Fibroblast of lung (primary cell): Measurements from ENCODE around the gene SYTL3. TPM values are rescaled to one million over a fixed set of nuclear protein-coding genes. Genes with fewer than 3 reads are reported as not detected.

Experiments used
- DNase-seq, 2 donors: peaks; one replicate each; pipeline versions ENCODE4 v3.0.0 to v3.0.0-alpha.2; 2010; ENCODE audit warnings: low read depth in 2 of 2
- H2AFZ ChIP-seq: 2 replicates; pipeline ENCODE4 v1.5.1; 2012; ENCODE audit warnings: low read length, control low read depth, inconsistent platforms
- H3K27ac ChIP-seq: 2 replicates; pipeline ENCODE4 v1.5.1; 2011; ENCODE audit warnings: low read length, control low read depth; ENCODE audit not compliant: insufficient read depth
- H3K27me3 ChIP-seq: 2 replicates; pipeline ENCODE4 v1.5.1; 2011; ENCODE audit warnings: mild to moderate bottlenecking, low read length; ENCODE audit not compliant: control insufficient read depth, insufficient read depth
- H3K36me3 ChIP-seq: 2 replicates; pipeline ENCODE4 v1.5.1; 2011; ENCODE audit warnings: low read length; ENCODE audit not compliant: control insufficient read depth, insufficient read depth
- H3K4me1 ChIP-seq: 2 replicates; pipeline ENCODE4 v1.5.1; 2011; ENCODE audit warnings: low read length; ENCODE audit not compliant: control insufficient read depth, insufficient read depth; ENCODE audit errors: extremely low read depth
- H3K4me2 ChIP-seq: 2 replicates; pipeline ENCODE4 v1.5.1; 2011; ENCODE audit warnings: low read length, control low read depth; ENCODE audit not compliant: insufficient read depth; ENCODE audit errors: extremely low read depth
- H3K4me3 ChIP-seq, 4 experiments: fragments of 200-600 bp in 1 of 4; sonication (generic) in 1 of 4; replicated peaks in 1 of 4; 2 replicates each; pipeline ENCODE4 v1.5.1; 2011 to 2016; ENCODE audit warnings: low read length in 4 of 4, low read depth in 3 of 4, mild to moderate bottlenecking in 3 of 4, control low read depth in 2 of 4, inconsistent platforms in 1 of 4, mixed read lengths in 1 of 4; ENCODE audit not compliant: insufficient read depth in 1 of 4; ENCODE audit errors: control extremely low read depth in 1 of 4
- H3K79me2 ChIP-seq: 2 replicates; pipeline ENCODE4 v1.5.1; 2012; ENCODE audit warnings: mild to moderate bottlenecking, low read length, inconsistent platforms; ENCODE audit not compliant: control insufficient read depth, insufficient read depth
- H3K9ac ChIP-seq: 2 replicates; pipeline ENCODE4 v1.5.1; 2011; ENCODE audit warnings: mild to moderate bottlenecking, low read length, control low read depth; ENCODE audit not compliant: insufficient read depth
- H3K9me3 ChIP-seq: 2 replicates; pipeline ENCODE4 v1.5.1; 2012; ENCODE audit warnings: low read depth, low read length; ENCODE audit not compliant: control insufficient read depth, insufficient read depth
- H4K20me1 ChIP-seq: 2 replicates; pipeline ENCODE4 v1.5.1; 2011; ENCODE audit warnings: low read length; ENCODE audit not compliant: control insufficient read depth, insufficient read depth; ENCODE audit errors: extremely low read depth
- EZH2 ChIP-seq: IDR thresholded peaks from 2 replicates; pipeline ENCODE4 v1.5.1; 2012; ENCODE audit warnings: low read length, control low read depth, mild to moderate bottlenecking; ENCODE audit errors: missing control alignments
- polyA plus RNA-seq, 2 donors: library from polyadenylated mRNA; depleted of rRNA in 1 of 2; stranded (reverse) in 1 of 2; unstranded in 1 of 2; fragments of >200 nt; gene quantifications; 2 replicates each; pipeline ENCODE4 v1.2.1, GENCODE V29; 2011 to 2012; ENCODE audit warnings: missing spikeins in 1 of 2
- total RNA-seq: library from RNA; depleted of rRNA; stranded (reverse); fragments of >200 nt; gene quantifications from 2 replicates; pipeline ENCODE4 v1.2.1, GENCODE V29; 2014
- TF ChIP-seq, protein P1 (sequence below), 2 donors: IDR thresholded peaks in 1 of 2; conservative IDR thresholded peaks in 1 of 2; 1 replicate in 1 of 2; 2 replicates in 1 of 2; pipeline ENCODE4 v1.5.1; 2011 to 2012; ENCODE audit warnings: low read length in 2 of 2, control low read depth in 1 of 2, inconsistent platforms in 1 of 2, low read depth in 1 of 2, mild to moderate bottlenecking in 1 of 2

SYTL3 gene
- total and polyA plus RNA-seq, 2 donors (not counting 1 experiment from before 2014, with no cell fraction given): 0.76 to 4.6 TPM

DNA sequence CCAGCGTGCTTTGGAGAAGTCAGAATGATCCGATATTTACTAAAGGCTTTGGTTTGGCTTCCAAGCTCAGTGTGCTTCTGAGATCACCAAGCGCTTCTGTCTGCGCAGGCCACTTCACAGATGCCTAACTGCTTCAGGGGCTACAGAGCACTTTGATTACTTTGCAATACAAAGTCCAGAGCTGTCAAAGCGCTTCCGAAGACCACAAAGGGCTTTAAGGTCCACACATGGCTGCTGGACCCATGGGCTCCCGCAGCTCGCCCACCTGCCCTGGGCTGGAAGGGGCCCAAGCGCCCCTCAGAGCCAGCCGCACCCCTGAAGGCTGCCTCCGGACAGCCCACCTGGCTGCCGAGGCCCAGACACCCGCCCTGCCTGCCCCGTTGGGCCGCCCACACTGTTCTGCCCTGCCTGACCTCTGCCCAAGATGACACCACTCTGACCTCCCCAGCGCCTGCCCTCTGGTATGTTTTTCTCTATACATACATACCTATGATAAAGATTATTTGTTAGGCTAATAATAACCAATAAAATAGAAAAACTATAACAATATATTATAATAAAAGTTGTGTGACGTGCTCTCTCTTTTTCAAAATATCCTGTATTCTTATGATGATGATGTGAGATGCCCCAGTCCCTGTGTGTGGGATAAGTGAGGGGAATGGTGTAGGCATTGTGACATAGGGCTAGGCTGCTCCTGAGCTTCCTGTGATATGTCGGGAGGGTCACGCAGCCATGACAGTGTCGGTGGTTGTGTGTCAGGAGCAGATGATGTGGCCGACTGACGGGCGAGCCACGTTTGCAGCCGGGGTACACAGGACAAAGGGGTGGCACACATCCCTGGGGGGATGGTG, 27.9 kb upstream of the SYTL3 start:
- Histone ChIP-seq H3K9me3 (no peaks in the 10 kb centered on the region), H3K4me1 (peaks cover 3% of the 10 kb centered on the region), H3K9ac (no peak overlapping the region), H3K4me2 (no peak overlapping the region), H3K79me2 (no peaks in the 10 kb centered on the region), H3K27me3 (no peaks in the 10 kb centered on the region), H3K27ac (no peak overlapping the region), H2AFZ (no peak overlapping the region), H3K36me3 (peaks cover 8% of the 10 kb centered on the region), H4K20me1 (no peaks in the 10 kb centered on the region), H3K4me3 (no peak overlapping the region)
- DNase-seq: no peak
- TF ChIP-seq, protein P1, sequence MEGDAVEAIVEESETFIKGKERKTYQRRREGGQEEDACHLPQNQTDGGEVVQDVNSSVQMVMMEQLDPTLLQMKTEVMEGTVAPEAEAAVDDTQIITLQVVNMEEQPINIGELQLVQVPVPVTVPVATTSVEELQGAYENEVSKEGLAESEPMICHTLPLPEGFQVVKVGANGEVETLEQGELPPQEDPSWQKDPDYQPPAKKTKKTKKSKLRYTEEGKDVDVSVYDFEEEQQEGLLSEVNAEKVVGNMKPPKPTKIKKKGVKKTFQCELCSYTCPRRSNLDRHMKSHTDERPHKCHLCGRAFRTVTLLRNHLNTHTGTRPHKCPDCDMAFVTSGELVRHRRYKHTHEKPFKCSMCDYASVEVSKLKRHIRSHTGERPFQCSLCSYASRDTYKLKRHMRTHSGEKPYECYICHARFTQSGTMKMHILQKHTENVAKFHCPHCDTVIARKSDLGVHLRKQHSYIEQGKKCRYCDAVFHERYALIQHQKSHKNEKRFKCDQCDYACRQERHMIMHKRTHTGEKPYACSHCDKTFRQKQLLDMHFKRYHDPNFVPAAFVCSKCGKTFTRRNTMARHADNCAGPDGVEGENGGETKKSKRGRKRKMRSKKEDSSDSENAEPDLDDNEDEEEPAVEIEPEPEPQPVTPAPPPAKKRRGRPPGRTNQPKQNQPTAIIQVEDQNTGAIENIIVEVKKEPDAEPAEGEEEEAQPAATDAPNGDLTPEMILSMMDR (conservative IDR thresholded peaks at IDR 0.05 in 1 of 2, IDR thresholded peaks at IDR 0.05 in 1 of 2; ENCODE audit: low read depth in 1 of 2, low read length in 2 of 2): no peak
- no peak for TF ChIP-seq EZH2

DNA sequence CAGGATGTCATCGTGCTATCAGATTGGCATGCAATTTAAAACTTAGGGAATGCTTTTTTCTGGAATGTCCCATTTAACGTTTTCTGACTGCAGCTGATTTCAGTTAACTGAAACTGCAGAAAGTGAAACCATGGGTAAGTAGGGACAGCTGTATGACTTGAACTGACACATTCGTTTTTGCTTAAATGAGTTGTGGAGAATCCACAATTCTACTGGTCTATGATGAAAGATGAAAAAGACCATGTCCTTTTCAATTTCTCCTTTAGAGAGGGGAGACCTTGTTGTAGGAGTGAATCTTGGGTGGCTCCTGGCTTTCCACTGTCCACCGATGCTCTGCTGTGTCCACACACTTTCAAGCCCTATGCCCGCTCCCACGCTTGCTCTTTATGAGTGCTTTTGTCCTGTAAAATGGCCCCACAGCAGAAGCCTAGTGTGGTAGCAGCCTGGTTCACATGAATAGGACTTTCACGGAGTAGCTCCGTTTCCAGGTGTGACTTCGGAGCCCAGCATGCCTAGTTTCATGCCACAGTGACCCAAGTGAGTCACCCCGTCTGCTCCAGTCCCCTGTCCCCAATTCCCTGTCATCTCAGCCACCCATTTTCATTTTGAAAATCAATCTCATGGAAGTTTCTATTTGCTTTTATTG, 27.2 kb upstream of the SYTL3 start:
- Histone ChIP-seq H3K36me3 (peaks cover 8% of the 10 kb centered on the region), H3K79me2 (no peaks in the 10 kb centered on the region), H3K9me3 (no peaks in the 10 kb centered on the region), H3K27me3 (no peaks in the 10 kb centered on the region), H3K27ac (peak overlapping the region; percentile 48), H3K9ac (no peak overlapping the region), H3K4me2 (peak overlapping the region; percentile 66), H4K20me1 (no peaks in the 10 kb centered on the region), H3K4me3 (no peak overlapping the region), H2AFZ (no peak overlapping the region), H3K4me1 (peaks cover 3% of the 10 kb centered on the region)
- no peak for DNase-seq
- no peak for TF ChIP-seq EZH2
- TF ChIP-seq, protein P1 (conservative IDR thresholded peaks at IDR 0.05 in 1 of 2, IDR thresholded peaks at IDR 0.05 in 1 of 2; ENCODE audit: low read depth in 1 of 2, low read length in 2 of 2): no peak
